ENCODE data around the gene FNDC7.

Gene FNDC7

GRCh38 chr1:108708691-108709660 lies 3.7 kb upstream of the FNDC7 start:
- no peak overlapping the region for H3K27ac ChIP-seq (replicated peaks)
- no peak overlapping the region for H3K4me3 ChIP-seq (replicated peaks; ENCODE audit: insufficient read depth, low read length)
- H3K27me3 ChIP-seq (ENCODE audit: insufficient read depth, poor library complexity, severe bottlenecking): no peaks in the 10 kb centered on the region
- TF ChIP-seq REST (IDR thresholded peaks at IDR 0.05; ENCODE audit: insufficient replicate concordance, low read depth): no peak
- TF ChIP-seq, protein P1, sequence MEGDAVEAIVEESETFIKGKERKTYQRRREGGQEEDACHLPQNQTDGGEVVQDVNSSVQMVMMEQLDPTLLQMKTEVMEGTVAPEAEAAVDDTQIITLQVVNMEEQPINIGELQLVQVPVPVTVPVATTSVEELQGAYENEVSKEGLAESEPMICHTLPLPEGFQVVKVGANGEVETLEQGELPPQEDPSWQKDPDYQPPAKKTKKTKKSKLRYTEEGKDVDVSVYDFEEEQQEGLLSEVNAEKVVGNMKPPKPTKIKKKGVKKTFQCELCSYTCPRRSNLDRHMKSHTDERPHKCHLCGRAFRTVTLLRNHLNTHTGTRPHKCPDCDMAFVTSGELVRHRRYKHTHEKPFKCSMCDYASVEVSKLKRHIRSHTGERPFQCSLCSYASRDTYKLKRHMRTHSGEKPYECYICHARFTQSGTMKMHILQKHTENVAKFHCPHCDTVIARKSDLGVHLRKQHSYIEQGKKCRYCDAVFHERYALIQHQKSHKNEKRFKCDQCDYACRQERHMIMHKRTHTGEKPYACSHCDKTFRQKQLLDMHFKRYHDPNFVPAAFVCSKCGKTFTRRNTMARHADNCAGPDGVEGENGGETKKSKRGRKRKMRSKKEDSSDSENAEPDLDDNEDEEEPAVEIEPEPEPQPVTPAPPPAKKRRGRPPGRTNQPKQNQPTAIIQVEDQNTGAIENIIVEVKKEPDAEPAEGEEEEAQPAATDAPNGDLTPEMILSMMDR (IDR thresholded peaks at IDR 0.05; ENCODE audit: insufficient read depth, low read length): peak; percentile 5
- peak in 1 of 2 experiments; percentile 45 for DNase-seq (ENCODE audit: low read depth in 1 of 2, low spot score in 1 of 2)

DNA sequence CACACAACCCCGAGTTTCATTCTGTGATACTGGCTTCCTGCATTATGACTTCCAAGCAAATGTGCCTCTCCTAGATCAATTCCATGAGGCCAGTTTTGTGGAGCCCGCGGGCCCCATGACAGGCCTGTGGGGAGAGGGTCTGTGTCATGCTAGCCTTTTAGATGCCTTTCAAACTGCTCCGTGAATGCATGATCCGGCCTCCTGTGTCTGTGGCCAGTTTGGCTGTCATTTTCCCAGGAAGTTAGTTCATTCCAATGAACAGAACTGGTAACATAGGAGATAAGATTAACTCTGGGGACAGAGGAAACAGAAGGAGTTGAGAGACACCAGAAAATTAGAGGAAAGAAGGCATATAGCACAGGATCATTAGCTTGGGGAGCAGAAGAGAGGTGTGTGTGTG lies 3.2 kb downstream of the FNDC7 start:
- no peak for TF ChIP-seq GABPA (IDR thresholded peaks at IDR 0.05; ENCODE audit: low read depth)
- TF ChIP-seq POLR2AphosphoS5 (IDR thresholded peaks at IDR 0.05; ENCODE audit: low read depth): no peak
- no peak for TF ChIP-seq REST (IDR thresholded peaks at IDR 0.05; ENCODE audit: insufficient replicate concordance, low read depth)
- no peak for TF ChIP-seq SPI1 (IDR thresholded peaks at IDR 0.05; ENCODE audit: borderline replicate concordance, low read depth)
- TF ChIP-seq, protein P1 (IDR thresholded peaks at IDR 0.05; ENCODE audit: insufficient read depth, low read length): no peak

DNA sequence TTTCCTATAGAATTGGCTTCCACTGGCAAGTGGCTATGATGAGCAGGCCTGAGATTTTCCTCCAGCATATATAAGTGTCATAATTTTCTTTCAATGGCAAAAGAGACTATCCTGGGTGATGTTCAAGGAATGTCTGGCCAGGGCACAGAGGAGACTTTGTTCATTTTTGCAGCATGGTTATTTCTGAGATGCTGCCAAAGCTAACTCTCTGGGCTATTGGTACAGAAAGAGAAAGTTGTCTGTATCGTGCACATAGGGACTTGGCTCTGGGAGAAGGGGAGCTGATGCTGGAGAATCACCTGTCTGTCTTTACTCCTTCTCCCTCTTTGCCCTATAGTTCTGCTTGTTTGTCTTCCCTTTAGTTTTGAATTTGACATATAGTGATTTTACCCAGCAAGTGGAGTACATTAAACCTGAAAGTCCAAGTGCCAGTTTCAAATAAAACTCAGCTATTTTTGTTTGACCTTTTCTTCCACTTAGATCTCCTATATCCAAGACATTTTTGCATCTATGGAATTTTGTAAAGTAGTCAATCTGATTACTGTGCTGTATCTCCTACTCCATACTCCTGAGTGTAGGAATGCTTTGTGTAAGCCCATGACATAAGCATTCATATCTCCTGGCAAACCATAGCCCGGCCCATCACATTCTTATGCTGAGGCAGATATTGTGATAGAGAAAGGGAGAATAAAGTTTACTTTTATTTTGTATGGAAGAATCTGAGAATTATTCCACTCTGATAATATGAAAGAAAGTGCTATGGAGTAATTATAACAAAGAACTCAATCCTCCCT lies 3.9 kb downstream of the FNDC7 start:
- Histone ChIP-seq H3K4me3 (replicated peaks; ENCODE audit: insufficient read depth, low read length) (no peak overlapping the region), H3K27ac (replicated peaks) (no peak overlapping the region), H3K27me3 (ENCODE audit: insufficient read depth, poor library complexity, severe bottlenecking) (no peaks in the 10 kb centered on the region)
- no peak for DNase-seq (ENCODE audit: low read depth in 1 of 2, low spot score in 1 of 2)
- TF ChIP-seq REST (IDR thresholded peaks at IDR 0.05; ENCODE audit: insufficient replicate concordance, low read depth) (no peak), SPI1 (IDR thresholded peaks at IDR 0.05; ENCODE audit: borderline replicate concordance, low read depth) (no peak), POLR2AphosphoS5 (IDR thresholded peaks at IDR 0.05; ENCODE audit: low read depth) (no peak), GABPA (IDR thresholded peaks at IDR 0.05; ENCODE audit: low read depth) (no peak)
- TF ChIP-seq, protein P1 (IDR thresholded peaks at IDR 0.05; ENCODE audit: insufficient read depth, low read length): no peak

More for the DNA sequence above, 3.2 kb downstream of the FNDC7 start:
- Histone ChIP-seq H3K27me3 (ENCODE audit: insufficient read depth, poor library complexity, severe bottlenecking) (no peaks in the 10 kb centered on the region), H3K4me3 (replicated peaks; ENCODE audit: insufficient read depth, low read length) (no peak overlapping the region), H3K27ac (replicated peaks) (no peak overlapping the region)
- no peak for DNase-seq (ENCODE audit: low read depth in 1 of 2, low spot score in 1 of 2)

Measured in HL-60 (cell line).